GM12878 (cell line): Measurements from ENCODE around the gene UBE2L5. TPM values are rescaled to one million over a fixed set of nuclear protein-coding genes. Genes with fewer than 3 reads are reported as not detected.

ENCODE experiments used
- ATAC-seq: fragments of 200-7000 bp; cut with Tn5 transposase; 3 replicates; pipeline ENCODE4 v1.9.1; 2020; ENCODE audit warnings: mild to moderate bottlenecking, moderate library complexity
- BruUV-seq: library from RNA; stranded (reverse); fragments of 400-500 nt; replicated peaks from 2 replicates; lab custom pipeline; 2021; lab: Mats Ljungman, UMichigan
- CTCF ChIA-PET: fragments of 300-600 bp; sonication (Branson Sonifier 250); formaldehyde crosslinking; extraction: SDS; loops from one replicate; lab custom pipeline; 2021; ENCODE audit warnings: inconsistent platforms; lab: Yijun Ruan, JAX
- POLR2A ChIA-PET: fragments of 350-600 bp; formaldehyde crosslinking; extraction: SDS; loops from one replicate; lab custom pipeline; 2021; ENCODE audit warnings: inconsistent platforms; lab: Charles Lee
- RAD21 ChIA-PET: fragments of 300-600 bp; sonication (Branson Sonifier 250); formaldehyde crosslinking; loops from one replicate; lab custom pipeline; 2023; ENCODE audit warnings: antibody characterized with exemption; ENCODE audit not compliant: unreplicated experiment; lab: Charles Lee
- SMC1A ChIA-PET: fragments of 300-600 bp; sonication (Branson Sonifier 250); formaldehyde crosslinking; loops from one replicate; lab custom pipeline; 2023; ENCODE audit not compliant: unreplicated experiment, uncharacterized antibody; lab: Charles Lee
- DNase-seq: peaks from one replicate; pipeline ENCODE4 v3.0.0-alpha.2; 2011; ENCODE audit warnings: low read depth, low spot score
- FAIRE-seq: peaks from 3 replicates; lab custom pipeline; 2011; peaks lifted over from hg19 to GRCh38; lab: Jason Lieb, UNC
- H2AFZ ChIP-seq: 2 replicates; pipeline ENCODE4 v1.6.0; 2011; ENCODE audit warnings: low read depth, low read length, control low read depth; ENCODE audit not compliant: control insufficient read depth
- H3K27ac ChIP-seq: 2 replicates; pipeline ENCODE4 v1.5.1; 2011; ENCODE audit warnings: control low read depth; ENCODE audit not compliant: control insufficient read depth, insufficient read depth
- H3K27me3 ChIP-seq, 2 experiments: replicated peaks in 1 of 2; 2 replicates each; pipeline versions ENCODE4 v1.6.0 to v1.6.1; 2011; ENCODE audit warnings: low read length in 1 of 2; ENCODE audit not compliant: control insufficient read depth in 2 of 2, insufficient read depth in 2 of 2
- H3K36me3 ChIP-seq, 2 experiments: 2 replicates each; pipeline ENCODE4 v1.5.1; 2011; ENCODE audit warnings: low read length in 1 of 2; ENCODE audit not compliant: control insufficient read depth in 2 of 2, insufficient read depth in 2 of 2
- H3K4me1 ChIP-seq: 2 replicates; pipeline ENCODE4 v1.6.1; 2011; ENCODE audit warnings: mild to moderate bottlenecking, low read length, moderate library complexity, mixed read lengths; ENCODE audit not compliant: control insufficient read depth, insufficient read depth
- H3K4me2 ChIP-seq: 2 replicates; pipeline ENCODE4 v1.6.0; 2011; ENCODE audit warnings: control low read depth; ENCODE audit not compliant: control insufficient read depth, insufficient read depth
- H3K4me3 ChIP-seq: fragments of 200-600 bp; sonication (generic); 2 replicates; pipeline ENCODE4 v1.5.1; 2016
- H3K79me2 ChIP-seq: 2 replicates; pipeline ENCODE4 v1.6.0; 2011; ENCODE audit warnings: low read length; ENCODE audit not compliant: control insufficient read depth, insufficient read depth
- H3K9ac ChIP-seq: 2 replicates; pipeline ENCODE4 v1.8.0; 2011; ENCODE audit warnings: low read length, control low read depth, mixed read lengths; ENCODE audit not compliant: control insufficient read depth, insufficient read depth
- H3K9me3 ChIP-seq: replicated peaks from 3 replicates; pipeline ENCODE4 v1.5.1; 2011; ENCODE audit warnings: mild to moderate bottlenecking, low read length; ENCODE audit not compliant: control insufficient read depth, insufficient read depth
- H4K20me1 ChIP-seq: 2 replicates; pipeline ENCODE4 v1.6.0; 2011; ENCODE audit not compliant: control insufficient read depth, insufficient read depth
- BCL3 ChIP-seq: IDR thresholded peaks from 2 replicates; pipeline ENCODE4 v1.6.1; 2011; ENCODE audit warnings: borderline replicate concordance, low read depth, mild to moderate bottlenecking, moderate library complexity, low read length; ENCODE audit not compliant: insufficient read depth, poor library complexity, severe bottlenecking
- BHLHE40 ChIP-seq, 2 experiments: fragments of 450-650 bp in 1 of 2; IDR thresholded peaks; 2 replicates each; pipeline ENCODE4 v1.6.1; 2011 to 2017; ENCODE audit warnings: low read depth in 2 of 2, borderline replicate concordance in 1 of 2, improper control_type of control experiment in 1 of 2, low read length in 1 of 2, mild to moderate bottlenecking in 1 of 2
- DPF2 ChIP-seq: fragments of 450-650 bp; IDR thresholded peaks from 2 replicates; pipeline ENCODE4 v1.6.1; 2017; ENCODE audit warnings: mild to moderate bottlenecking
- EP300 ChIP-seq, 2 experiments: fragments of 150-350 bp in 1 of 2; IDR thresholded peaks; 2 replicates each; pipeline ENCODE4 v1.6.1; 2011 to 2012; ENCODE audit warnings: low read depth in 2 of 2, low read length in 2 of 2, borderline replicate concordance in 1 of 2, improper control_type of control experiment in 1 of 2, inconsistent platforms in 1 of 2; ENCODE audit not compliant: control insufficient read depth in 1 of 2
- GATAD2B ChIP-seq: fragments of 450-650 bp; conservative IDR thresholded peaks from 2 replicates; pipeline ENCODE4 v1.6.1; 2017; ENCODE audit warnings: low read depth, mild to moderate bottlenecking, moderate library complexity
- IRF4 ChIP-seq: IDR thresholded peaks from 2 replicates; pipeline ENCODE4 v1.6.1; 2011; ENCODE audit warnings: low read depth, low read length
- NFIC ChIP-seq: IDR thresholded peaks from 2 replicates; pipeline ENCODE4 v1.6.1; 2012; ENCODE audit warnings: low read depth, mild to moderate bottlenecking, inconsistent platforms, low read length, moderate library complexity
- POLR2AphosphoS2 ChIP-seq: IDR thresholded peaks from 2 replicates; pipeline ENCODE4 v1.6.1; 2011; ENCODE audit warnings: low read depth, mild to moderate bottlenecking, low read length, improper control_type of control experiment, moderate library complexity
- POU2F2 ChIP-seq: IDR thresholded peaks from 3 replicates; pipeline ENCODE4 v1.6.1; 2011; ENCODE audit warnings: low read depth, mild to moderate bottlenecking, low read length, borderline replicate concordance
- RUNX3 ChIP-seq: IDR thresholded peaks from 2 replicates; pipeline ENCODE4 v1.6.1; 2012; ENCODE audit warnings: low read length, inconsistent platforms
- SIN3A ChIP-seq: IDR thresholded peaks from 2 replicates; pipeline ENCODE4 v1.6.1; 2012; ENCODE audit warnings: low read depth, low read length, improper control_type of control experiment
- WGBS: methylation state at CpG from one replicate; pipeline ENCODE4 v1.1.6; 2016; ENCODE audit warnings: low lambda C conversion rate; ENCODE audit not compliant: insufficient replicate concordance, insufficient coverage; ENCODE audit errors: missing lambda C conversion rate; 5-methylcytosine and 5-hydroxymethylcytosine counted together
- in situ Hi-C: fragments of 300-500 bp; cut with MboI; formaldehyde crosslinking; loops from 9 replicates; pipeline ENCODE4 v1.14.3; 2018; ENCODE audit warnings: mixed read lengths
- intact Hi-C: fragments of 100-400 bp; cut with micrococcal nuclease; formaldehyde crosslinking; loops from one replicate; pipeline ENCODE4 v1.14.2; 2022; ENCODE audit not compliant: unreplicated experiment
- polyA plus RNA-seq, 11 experiments: library from polyadenylated mRNA; depleted of rRNA in 4 of 11; unstranded in 6 of 11; stranded (reverse) in 5 of 11; fragments of >200 nt; fragmentation: Nextera tagmentation in 4 of 11; fragmentation: Illumina TruSeq in 1 of 11; extraction: Ambion mirVana in 4 of 11; extraction: Trizol in 1 of 11; gene quantifications; 1 replicate in 1 of 11; 2 replicates in 10 of 11; pipeline versions ENCODE4 v1.2.1 to v1.2.3, GENCODE V29; 2011 to 2016; ENCODE audit warnings: inconsistent platforms in 2 of 11, missing spikeins in 2 of 11, low read depth in 1 of 11
- total RNA-seq, 4 experiments: library from RNA; depleted of rRNA in 3 of 4; stranded (reverse); fragments of >200 nt in 3 of 4; fragmentation: Illumina TruSeq in 1 of 4; extraction: Trizol in 1 of 4; gene quantifications; 2 replicates each; pipeline versions ENCODE4 v1.2.1 to v1.2.3, GENCODE V29; 2013 to 2021

Gene UBE2L5
- total and polyA plus RNA-seq, 10 of the 15 experiments (the other 5 are each of a cell fraction or from before 2014, with no cell fraction given), result 0.03 to 1.1 (median 0.19) TPM; not detected in 2

GRCh38 chr13:30429235-30429634 lies 6.9 kb downstream of the UBE2L5 start:
- no peaks in the 10 kb centered on the region for H4K20me1 ChIP-seq
- in situ Hi-C loops, result no loop called here
- 36% methylated on average over 3 of the region's 3 CpGs for WGBS
- no peak for DNase-seq
- peak; percentile 42 for ATAC-seq
- FAIRE-seq, result no peak
- peaks cover 30% of the 10 kb centered on the region for H3K4me1 ChIP-seq
- ChIA-PET CTCF (interaction anchor here (0.8 to 5.0 kb wide), 3 partner anchors 11 to 24 kb away, joined by 3 to 61 read pairs (median 4); no protein-coding TSS in a partner anchor), POLR2A (interaction anchor here (0.6 to 3.8 kb wide), 7 partner anchors 9 to 186 kb away, joined by 3 to 57 read pairs (median 4); no protein-coding TSS in a partner anchor), SMC1A (interaction anchor here (0.7 to 5.1 kb wide), 15 partner anchors 10 to 287 kb away, joined by 3 to 155 read pairs (median 4); no protein-coding TSS in a partner anchor), RAD21 (interaction anchor here (0.7 to 4.2 kb wide), 10 partner anchors 8 to 235 kb away, joined by 3 to 89 read pairs (median 5); no protein-coding TSS in a partner anchor)
- H3K9ac ChIP-seq, result no peak overlapping the region
- no peak overlapping the region for H3K27ac ChIP-seq
- 0 out of 2 replicates have a peak overlapping the region, but pooled peaks have one; percentile 29 for H3K4me3 ChIP-seq
- peak overlapping the region; percentile 45 for H3K4me2 ChIP-seq
- BruUV-seq, result no TSS peak
- H2AFZ ChIP-seq, result no peak overlapping the region
- intact Hi-C loops, result no loop called here
- H3K79me2 ChIP-seq, result no peaks in the 10 kb centered on the region
- H3K27me3 ChIP-seq, result no peaks in the 10 kb centered on the region
- H3K9me3 ChIP-seq, result no peaks in the 10 kb centered on the region
- H3K36me3 ChIP-seq, result no peaks in the 10 kb centered on the region
- TF ChIP-seq POU2F2 (peak; percentile 58; the same call in 2 of the 3 replicates), SIN3A (no peak)

- peak; percentile 41 for FAIRE-seq
- POLR2A ChIA-PET, result interaction anchor here (0.5 to 3.8 kb wide), 13 partner anchors 8 to 187 kb away, joined by 3 to 57 read pairs (median 4); partner anchors contain the start of gene UBE2L5
- RAD21 ChIA-PET, result interaction anchor here (0.6 to 4.2 kb wide), 20 partner anchors 8 to 261 kb away, joined by 3 to 89 read pairs (median 4); partner anchors contain the start of genes HMGB1 and UBE2L5
- Histone ChIP-seq H3K4me2 (peak overlapping the region; percentile 85), H3K27me3 (no peaks in the 10 kb centered on the region), H3K4me3 (peak overlapping the region; percentile 29), H2AFZ (peak overlapping the region; percentile 21; the same call in 1 of the 2 replicates), H3K79me2 (no peaks in the 10 kb centered on the region), H3K27ac (peak overlapping the region; percentile 50), H4K20me1 (no peaks in the 10 kb centered on the region), H3K9me3 (no peaks in the 10 kb centered on the region), H3K4me1 (peaks cover 28% of the 10 kb centered on the region), H3K36me3 (no peaks in the 10 kb centered on the region), H3K9ac (peak overlapping the region; percentile 43; the same call in 1 of the 2 replicates)
- in situ Hi-C loops, result no loop called here
- peak; percentile 59 for DNase-seq
- no TSS peak for BruUV-seq
- peak; percentile 82 for ATAC-seq
- SMC1A ChIA-PET, result interaction anchor here (0.7 to 5.1 kb wide), 25 partner anchors 10 to 298 kb away, joined by 3 to 155 read pairs (median 4); no protein-coding TSS in a partner anchor
- intact Hi-C loops, result loop anchor here (1.0 to 5.0 kb wide), 2 partner anchors 13 to 123 kb away; partner anchors contain the start of gene KATNAL1
- 16% methylated on average over 6 of the region's 6 CpGs for WGBS
- CTCF ChIA-PET, result interaction anchor here (0.8 to 5.0 kb wide), 5 partner anchors 12 to 298 kb away, joined by 3 to 61 read pairs (median 4); no protein-coding TSS in a partner anchor
- TF ChIP-seq BCL3, result peak; percentile 37
- peak; percentile 82 for TF ChIP-seq NFIC
- peak; percentile 54 to 69; a peak in 2 of 4 replicates for TF ChIP-seq EP300 (IDR thresholded peaks at IDR 0.05; ENCODE audit: borderline replicate concordance in 1 of 2, control insufficient read depth in 1 of 2, low read depth in 2 of 2, low read length in 2 of 2)
- 0 out of 2 replicates have a peak, but pooled peaks have one; percentile 31 for TF ChIP-seq DPF2
- 0 out of 4 replicates have a peak, but pooled peaks of 1 of the 2 experiments have one; percentile 49 for TF ChIP-seq BHLHE40 (IDR thresholded peaks at IDR 0.05; ENCODE audit: borderline replicate concordance in 1 of 2, low read depth in 2 of 2, low read length in 1 of 2)
- no peak for TF ChIP-seq POLR2AphosphoS2
- TF ChIP-seq GATAD2B, result 0 out of 2 replicates have a peak, but pooled peaks have one; percentile 46
- TF ChIP-seq IRF4, result peak; percentile 69; the same call in 1 of the 2 replicates
- peak; percentile 69 for TF ChIP-seq RUNX3
Observed at GRCh38 chr13:30429721-30430694, 7.7 kb downstream of the UBE2L5 start.
